Stimulated activated CD4-positive, alpha-beta T cell treated with anti-CD3 and anti-CD28 coated beads, Interleukin-15, amount 100 ng/mL, for 1 hour (primary cell): ENCODE measurements around the gene SEMA5A.

Experiments
- DNase-seq, 2 donors: peaks; one replicate each; pipeline ENCODE4 v3.0.0-alpha.2; 2020; ENCODE audit warnings: low read depth in 1 of 2, low spot score in 1 of 2

SEMA5A gene, protein sequence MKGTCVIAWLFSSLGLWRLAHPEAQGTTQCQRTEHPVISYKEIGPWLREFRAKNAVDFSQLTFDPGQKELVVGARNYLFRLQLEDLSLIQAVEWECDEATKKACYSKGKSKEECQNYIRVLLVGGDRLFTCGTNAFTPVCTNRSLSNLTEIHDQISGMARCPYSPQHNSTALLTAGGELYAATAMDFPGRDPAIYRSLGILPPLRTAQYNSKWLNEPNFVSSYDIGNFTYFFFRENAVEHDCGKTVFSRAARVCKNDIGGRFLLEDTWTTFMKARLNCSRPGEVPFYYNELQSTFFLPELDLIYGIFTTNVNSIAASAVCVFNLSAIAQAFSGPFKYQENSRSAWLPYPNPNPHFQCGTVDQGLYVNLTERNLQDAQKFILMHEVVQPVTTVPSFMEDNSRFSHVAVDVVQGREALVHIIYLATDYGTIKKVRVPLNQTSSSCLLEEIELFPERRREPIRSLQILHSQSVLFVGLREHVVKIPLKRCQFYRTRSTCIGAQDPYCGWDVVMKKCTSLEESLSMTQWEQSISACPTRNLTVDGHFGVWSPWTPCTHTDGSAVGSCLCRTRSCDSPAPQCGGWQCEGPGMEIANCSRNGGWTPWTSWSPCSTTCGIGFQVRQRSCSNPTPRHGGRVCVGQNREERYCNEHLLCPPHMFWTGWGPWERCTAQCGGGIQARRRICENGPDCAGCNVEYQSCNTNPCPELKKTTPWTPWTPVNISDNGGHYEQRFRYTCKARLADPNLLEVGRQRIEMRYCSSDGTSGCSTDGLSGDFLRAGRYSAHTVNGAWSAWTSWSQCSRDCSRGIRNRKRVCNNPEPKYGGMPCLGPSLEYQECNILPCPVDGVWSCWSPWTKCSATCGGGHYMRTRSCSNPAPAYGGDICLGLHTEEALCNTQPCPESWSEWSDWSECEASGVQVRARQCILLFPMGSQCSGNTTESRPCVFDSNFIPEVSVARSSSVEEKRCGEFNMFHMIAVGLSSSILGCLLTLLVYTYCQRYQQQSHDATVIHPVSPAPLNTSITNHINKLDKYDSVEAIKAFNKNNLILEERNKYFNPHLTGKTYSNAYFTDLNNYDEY

DNA sequence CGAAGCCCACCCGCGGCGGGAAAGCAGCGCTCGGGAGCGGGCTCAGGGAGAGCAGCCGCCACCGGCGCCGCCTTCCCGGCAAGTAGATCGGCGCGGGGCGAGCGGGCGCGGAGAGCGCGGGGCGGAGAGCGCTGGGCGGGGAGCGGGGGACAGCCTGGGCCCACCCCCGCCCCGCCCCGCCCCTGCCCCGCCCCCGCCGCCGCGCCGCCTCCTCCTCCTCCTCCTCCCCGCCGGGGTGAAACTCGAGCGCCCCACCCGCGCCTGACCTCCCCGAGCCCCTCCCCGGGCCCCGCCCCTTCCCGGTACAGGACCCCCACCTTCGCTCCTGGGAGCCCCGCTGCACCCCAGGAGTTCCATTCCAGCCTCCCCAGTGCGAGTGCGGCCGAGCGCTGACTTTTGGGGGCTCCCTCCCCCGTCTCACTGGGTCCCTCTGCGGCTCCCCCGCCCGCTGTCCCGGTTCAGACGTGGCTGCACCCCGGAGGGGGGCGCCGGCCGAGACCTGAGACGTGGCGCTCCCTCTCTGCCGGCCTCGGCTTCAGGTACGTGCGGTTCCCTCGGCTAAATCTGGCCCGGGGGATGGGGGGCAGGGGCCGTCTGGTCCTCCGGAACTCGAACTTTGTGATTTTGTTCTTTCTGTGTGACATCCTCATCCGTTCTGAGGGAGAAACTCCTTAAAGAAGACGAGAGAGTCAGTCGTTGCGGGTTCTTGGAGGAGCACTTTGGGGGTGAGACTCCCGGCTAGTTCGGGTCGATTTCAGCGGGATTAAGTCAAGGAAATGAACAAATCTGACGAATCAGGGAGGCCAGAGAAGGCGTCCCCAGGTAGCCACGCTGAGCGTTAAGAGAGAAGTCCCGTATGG is at the start of gene SEMA5A:
Gene SEMA5A (minus strand): TSS at position 84 of the 860 bp plus-strand sequence. CDS start 166,129 bp downstream, outside the sequence.
- no peak for DNase-seq

DNA sequence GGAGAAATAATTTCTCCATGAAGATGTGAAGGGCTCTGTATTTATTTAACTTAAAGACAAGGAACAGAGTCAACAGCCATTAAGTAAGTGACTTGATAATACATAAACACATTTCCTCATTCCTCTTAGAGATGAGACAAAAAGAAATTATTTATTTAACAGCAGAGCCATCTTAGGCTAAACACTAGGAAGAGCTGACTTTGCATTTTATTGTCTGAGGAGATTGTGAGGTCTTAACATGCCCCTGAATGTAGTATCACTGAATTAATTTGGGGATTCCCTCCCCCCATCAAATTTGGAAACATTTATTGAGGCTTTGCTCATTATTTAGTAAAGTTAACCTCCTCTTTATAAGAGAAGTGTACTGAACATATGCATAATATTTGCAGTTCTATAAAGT is 49.0 kb upstream of the SEMA5A start:
- no peak for DNase-seq

DNA sequence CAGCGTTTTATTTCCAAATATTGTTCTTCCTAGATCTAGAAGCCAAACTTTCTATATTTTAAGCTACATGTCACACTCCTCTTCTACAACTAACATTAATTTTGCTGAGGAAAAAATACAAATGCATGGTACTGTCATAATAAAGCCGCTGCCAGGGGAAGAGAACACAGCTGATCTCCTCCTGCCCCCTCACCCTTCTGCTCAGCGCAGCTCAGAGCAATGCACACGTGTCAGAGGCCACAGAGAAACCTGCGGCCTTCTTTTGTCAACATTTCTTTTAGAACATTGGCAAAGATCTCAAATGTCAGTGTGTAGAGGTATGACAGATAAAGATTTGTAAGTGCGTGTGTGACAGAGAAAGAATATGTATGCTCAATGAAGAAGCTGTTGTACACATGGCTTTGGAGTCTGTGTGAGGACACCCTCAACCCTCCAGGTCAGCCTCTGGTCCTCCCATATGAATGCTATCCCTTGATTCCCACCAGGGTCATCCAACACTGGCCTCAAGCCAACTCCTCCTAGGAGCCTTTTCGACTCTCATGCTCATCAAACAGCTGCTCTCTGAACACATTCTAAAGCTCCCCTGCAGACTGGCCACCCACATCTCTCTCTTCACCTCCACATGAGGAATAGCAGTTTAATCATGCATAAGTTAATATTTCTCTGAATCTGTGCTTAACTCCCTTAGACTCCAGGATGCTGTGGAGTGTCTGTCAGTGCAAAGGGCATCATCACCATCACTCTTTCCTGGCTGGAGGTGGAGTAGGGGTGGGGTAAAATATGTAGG is 43.4 kb upstream of the SEMA5A start:
- no peak for DNase-seq

DNA sequence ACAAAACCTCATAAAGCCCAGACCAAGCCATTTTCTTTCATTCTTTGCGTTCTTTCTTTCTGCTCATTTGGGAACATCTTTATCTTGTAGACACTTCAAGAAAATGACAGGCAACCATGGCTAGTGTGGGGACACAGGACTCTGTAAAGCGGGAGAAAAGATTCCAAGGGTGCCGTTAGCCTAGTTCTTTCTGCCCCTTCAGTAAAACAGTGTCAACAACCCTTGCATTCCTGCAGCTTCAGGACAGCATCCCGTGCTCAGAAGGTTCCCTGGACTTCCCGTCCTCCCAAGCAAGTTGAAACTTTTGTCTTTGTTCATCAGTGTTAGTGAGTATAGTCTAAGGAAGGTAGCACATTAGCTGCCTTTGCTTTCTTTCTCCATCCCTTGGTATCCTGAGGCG is 42.4 kb upstream of the SEMA5A start:
- no peak for DNase-seq

DNA sequence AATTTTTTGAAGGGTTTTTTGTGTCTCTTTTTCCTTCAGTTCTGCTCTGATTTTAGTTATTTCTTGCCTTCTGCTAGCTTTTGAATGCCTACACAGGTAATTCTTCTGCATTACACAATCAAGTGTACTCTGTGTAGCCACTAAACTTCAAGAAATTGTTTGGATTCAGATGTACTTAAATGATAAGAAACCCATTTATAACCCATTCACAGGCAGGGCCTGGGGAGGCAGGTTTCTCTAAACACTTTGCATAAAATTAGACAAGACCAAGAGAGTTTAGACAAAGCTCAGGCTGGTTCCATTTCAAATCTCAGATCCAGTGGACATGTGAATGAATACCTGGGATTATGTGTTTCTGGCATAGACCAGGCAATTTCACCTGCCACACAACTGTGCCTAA is 41.3 kb upstream of the SEMA5A start:
- no peak for DNase-seq

DNA sequence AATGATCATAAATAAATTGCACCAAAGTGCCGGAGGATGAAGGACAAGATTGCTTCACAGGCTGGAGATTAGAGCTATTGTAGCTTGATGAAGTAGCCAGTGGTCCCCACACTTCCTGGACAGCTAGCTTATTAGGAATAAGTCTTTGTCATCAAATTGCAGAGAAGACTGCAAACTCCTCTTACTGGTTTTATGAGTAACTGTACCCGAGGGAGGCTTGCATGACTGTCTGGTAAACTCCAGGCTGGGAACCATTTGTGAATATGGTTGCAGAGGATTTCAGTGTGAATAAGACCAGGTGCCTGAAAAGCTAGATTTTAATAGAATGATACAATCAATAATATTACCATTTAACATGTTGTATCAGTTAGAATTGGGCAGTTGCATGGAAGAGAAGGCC is 36.5 kb upstream of the SEMA5A start:
- no peak for DNase-seq

DNA sequence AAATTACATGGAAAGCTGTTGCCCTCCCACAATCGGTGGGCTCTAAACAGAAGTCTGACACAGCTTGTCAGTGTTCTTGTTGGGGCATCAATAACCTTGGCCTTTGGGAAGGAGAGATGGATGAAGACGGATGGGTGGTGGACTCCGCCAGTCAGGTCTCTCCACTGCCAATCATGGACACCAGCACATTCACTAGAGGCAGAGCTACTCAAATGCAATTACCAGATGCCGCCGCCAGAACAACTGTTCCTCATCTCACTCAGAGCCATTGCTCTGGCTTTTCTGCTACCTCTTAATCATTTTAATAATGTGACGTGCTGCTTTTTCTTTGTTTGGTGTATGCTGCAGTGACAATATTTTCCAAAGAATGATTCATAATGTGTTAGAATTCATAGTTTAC is 27.9 kb upstream of the SEMA5A start:
- DNase-seq, result no peak

DNA sequence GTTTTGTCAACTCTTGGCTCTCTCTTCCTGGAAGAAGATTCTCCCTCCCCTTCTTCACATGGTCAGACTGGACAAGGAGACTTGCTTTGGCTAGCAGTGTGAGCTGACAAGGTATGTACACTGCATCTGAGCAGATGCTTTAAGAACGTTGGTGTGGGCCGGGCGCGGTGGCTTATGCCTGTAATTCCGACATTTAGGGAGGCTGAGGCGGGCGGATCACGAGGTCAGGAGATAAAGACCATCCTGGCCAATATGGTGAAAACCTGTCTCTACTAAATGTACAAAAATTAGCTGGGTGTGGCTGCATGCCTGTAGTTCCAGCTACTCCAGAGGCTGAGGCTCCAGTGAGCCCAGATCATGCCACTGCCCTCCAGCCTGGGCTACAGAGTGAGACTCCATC is 26.4 kb upstream of the SEMA5A start:
- DNase-seq, result no peak

DNA sequence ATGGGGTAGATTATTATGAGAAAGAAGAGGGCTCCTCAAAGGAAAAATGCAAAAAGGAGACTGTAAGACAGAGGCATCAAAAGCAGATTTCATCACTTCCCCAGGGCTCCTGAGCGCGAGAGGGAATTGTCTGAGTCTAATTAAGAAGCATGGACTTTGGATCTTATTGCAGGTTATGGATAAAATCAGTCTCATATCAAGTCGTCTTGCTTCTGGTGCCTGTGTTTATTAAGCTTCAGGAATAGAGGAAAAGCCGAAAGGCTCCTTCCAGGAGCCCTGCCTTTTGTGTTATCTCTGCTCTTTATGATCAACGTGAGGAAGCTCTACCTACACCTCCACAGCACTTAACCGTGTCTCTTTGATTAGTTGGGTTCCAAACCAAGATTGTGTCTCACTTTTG is 25.0 kb upstream of the SEMA5A start:
- DNase-seq, result no peak

DNA sequence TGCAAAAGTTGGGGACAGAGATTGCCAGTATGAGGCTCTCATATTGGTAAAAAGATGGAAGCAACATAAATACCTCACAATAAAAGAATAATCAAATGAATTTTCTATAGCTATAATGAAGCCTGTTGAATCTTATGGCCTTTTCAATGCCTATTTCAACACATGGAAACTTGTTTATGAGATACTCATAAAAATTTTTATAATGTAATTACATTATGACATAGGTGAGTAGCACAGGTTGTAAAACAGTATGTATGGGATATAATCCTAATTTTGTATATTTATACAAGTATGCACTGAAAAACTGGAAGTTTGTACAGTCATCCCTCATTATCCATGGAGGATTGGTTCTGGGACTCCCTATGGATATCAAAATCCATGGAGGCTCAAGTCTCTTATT is 21.2 kb upstream of the SEMA5A start:
- DNase-seq, result no peak

DNA sequence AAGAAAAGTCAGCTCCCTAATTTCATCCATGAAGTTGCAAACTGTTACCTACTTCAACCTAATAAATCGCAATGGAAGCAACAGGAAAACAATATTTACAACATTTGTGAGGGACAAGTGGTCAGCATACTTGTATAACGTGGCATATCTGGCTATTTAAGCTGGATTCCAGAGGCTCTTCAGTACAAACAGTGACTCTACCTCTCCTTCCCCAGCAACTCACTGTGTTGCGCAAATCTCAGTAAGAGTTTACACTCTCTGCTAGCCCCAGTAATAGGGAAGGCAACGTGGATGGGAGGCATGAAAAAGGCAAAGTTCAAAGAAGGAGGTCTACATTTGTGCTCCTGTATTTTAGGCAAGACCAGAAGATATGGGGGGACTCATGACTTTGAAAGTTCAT is 18.9 kb upstream of the SEMA5A start:
- no peak for DNase-seq

DNA sequence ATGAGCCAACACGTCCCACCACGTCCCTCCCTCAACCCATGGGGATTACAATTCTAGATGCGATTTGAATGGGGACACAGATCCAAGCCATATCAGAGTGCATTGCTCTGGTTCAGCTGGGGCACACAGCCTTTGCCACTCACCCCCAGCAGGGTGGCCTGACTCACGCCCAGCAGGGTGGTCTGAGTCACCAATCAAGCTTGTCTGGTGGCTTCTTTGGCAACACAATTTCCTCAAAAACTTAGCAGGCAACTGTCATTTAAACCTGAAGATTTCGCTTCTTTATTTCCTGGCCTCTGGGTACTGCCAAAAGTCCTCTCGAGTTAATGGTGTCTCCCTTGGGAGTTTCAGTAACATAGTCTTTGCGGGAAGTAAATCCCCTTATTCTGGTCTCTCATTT is 16.3 kb upstream of the SEMA5A start:
- DNase-seq, result no peak

DNA sequence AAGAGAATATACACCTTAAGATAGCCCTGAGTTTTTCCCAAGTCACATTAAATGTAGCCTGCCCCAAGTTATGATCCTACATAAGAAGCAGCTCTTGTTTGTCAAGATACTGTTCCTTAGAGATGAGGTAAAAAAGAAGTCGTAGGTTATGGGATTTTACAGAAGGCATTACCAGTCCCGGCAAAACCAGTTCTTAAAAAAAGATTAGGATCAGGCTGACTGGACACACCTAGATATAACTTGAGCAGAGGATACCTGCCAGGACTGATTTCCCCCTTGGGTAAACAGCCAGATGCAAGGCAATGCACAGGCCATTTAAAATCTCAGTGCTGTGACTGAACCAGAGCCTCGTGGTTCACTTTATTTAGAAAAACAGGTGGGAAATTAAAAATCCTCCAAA is 14.1 kb upstream of the SEMA5A start:
- no peak for DNase-seq

DNA sequence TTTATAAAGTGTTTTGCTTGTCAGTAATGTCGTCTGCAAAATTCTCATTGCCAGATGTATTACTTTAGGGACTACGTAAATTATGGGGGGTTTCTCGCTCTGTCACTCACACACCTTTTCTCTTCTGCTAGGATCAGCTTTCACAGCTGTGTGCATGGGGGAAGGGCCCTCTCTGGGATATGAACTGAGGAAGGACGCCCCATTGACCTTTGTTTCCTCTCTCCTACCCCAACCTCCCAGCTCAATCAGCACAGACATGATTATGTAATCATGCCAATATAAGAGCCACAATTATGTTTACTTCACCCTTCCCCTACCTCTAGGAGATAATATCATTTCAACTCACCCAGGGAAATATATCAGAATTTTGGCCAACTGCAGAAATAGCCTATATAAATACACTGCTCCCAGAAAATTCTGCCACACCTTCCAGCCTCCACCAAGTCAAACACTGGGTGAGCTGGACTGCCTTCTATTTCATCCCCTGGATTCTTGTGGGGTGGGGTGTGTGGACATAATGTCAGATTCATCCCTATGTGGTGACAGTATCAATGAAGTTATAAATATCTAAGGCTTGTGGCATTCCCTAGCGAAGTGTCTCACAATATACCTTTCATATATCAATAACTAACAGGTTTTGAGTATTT is 12.6 kb upstream of the SEMA5A start:
- DNase-seq, result no peak

DNA sequence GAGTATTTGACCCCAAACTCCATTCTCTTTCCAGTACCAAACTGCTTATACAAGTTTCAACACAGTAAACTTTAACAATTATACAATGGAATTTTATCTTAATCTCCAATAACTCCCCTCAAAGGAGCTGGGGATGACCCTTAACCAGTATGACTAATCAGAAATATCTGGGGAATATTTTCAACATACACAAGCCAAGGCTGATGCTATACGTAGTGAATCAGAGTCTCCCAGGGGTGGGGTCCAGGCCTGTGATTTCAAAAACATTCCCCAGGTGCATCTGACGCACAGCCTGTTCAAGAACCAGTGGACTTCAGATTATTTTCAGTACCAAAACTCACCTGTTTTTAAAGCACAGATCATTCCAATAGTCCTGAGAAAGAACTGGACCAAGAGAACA is 11.8 kb upstream of the SEMA5A start:
- DNase-seq, result no peak

DNA sequence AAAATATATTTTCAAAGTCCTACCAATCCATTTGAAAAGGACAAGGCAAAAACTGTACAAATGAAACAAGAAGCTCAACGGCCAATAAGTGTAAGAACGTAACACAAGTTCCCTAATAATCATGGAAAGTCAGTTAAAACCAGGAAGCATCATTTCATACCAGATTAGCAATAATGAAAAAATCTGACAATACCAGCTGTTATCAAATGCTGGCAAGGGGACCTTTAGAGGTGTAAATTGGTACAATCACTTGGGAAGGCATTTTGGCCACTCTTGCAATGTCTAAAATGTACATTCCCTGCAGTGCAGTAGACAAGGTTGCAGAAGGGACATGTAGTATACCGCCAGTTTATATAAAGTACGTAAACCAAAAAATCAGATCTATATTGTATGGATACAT is 10.1 kb upstream of the SEMA5A start:
- no peak for DNase-seq

DNA sequence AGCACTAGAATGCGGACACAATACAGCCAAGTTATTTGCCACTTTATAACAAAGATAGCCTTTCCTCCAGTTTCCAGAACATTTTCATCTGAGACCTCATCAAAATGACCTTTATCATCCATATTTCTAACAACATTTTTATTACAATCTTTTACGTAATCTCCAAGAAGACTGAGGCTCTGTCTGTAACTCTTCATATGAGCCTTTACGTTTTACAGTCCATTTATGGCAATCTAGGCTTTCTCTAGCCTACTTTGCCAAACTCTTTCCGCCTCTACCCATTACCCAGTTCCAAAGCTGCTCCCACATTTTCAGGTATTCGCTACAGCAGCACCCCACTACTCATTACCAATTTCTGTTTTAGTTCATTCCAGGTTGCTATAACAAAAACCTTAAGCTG is 8.2 kb upstream of the SEMA5A start:
- DNase-seq, result no peak

DNA sequence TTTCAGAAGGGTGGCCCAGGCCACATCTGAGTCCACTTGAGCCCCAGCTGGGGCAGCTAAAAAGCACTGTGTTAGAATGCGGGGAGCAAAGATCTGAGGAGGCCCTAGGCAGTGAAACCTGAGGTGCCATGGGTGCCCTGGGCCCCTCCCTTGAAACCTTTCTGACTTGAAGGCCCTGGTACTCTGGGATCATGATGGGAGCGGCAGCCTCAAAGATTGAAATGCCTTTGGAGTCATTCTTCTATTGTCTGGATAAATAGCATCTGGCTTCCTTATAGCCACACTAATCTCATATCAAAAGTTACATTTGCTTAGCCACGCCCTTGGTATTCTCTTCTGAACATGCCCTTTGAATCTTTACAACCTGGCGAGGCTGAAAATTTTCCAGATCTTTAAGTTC is 7.7 kb upstream of the SEMA5A start:
- DNase-seq, result no peak

DNA sequence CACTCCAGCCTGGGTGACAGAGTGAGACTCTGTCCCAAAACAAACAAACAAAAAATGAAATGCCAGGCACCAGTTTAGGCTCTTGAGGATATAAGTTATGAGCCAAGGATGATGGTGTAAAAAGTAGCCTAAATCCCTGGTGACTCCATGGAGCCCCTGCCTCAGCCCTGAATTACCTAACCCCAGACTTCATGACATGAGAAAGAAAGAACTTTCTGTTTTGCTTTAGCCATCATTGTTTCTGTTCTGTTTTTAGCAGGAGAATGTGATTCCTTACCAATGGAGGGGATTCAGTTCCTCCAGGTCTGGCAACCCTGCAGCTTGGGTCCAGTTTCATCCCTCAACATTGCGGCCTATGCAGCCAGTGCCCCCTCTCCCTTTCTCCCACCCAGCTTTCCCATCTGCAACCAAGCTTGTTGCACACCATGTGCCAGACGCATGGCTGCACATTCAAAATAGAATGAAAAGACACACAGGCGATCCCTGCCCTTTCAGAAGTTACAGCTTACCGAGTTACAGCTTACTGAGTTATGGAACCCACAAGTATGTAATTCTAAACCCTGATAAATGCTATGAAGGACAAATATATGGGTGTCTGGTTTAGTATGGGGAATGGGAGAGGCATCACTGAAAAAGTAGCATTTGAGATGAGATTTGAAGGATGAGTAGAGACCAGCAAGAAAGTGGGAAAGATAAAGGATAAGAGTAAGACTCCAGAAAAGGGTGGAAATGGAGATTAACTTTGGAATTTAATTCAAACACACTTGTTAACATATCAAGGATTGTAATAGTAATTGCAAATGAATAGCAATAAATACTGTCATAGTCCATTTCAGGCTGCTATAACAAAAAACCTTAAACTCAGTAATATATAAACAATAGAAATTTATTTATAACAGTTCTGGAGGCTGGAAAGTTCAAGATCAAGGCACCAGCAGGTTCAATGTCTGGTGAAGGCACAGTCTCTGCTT is 6.0 kb upstream of the SEMA5A start:
- DNase-seq, result no peak
